PC-3 (cell line): Measurements from ENCODE around the gene RTN4RL1. TPM values are rescaled to one million over a fixed set of nuclear protein-coding genes. Genes with fewer than 3 reads are reported as not detected.

Experiments used
- ATAC-seq: fragments of 200-7000 bp; cut with Tn5 transposase; 2 replicates; pipeline ENCODE4 v1.9.1; 2020; ENCODE audit warnings: mild to moderate bottlenecking, moderate library complexity
- BruUV-seq: library from RNA; stranded (reverse); fragments of 400-500 nt; replicated peaks from 2 replicates; lab custom pipeline; 2021; lab: Mats Ljungman, UMichigan
- CTCF ChIA-PET: fragments of 300-600 bp; sonication (Branson Sonifier 250); formaldehyde crosslinking; loops from one replicate; lab custom pipeline; 2022; ENCODE audit warnings: antibody characterized with exemption; lab: Charles Lee
- POLR2A ChIA-PET: fragments of 300-600 bp; sonication (Branson Sonifier 250); formaldehyde crosslinking; loops from one replicate; lab custom pipeline; 2022; ENCODE audit warnings: antibody characterized with exemption; ENCODE audit not compliant: unreplicated experiment; lab: Charles Lee
- DNase-seq: peaks from one replicate; pipeline ENCODE4 v3.0.0-alpha.2; 2015
- H2AFZ ChIP-seq: fragments of 300-600 bp; sonication (generic); 2 replicates; pipeline ENCODE4 v1.6.0; 2016; ENCODE audit warnings: antibody characterized with exemption, low read length
- H3F3A ChIP-seq: fragments of 300-600 bp; sonication (generic); one replicate; pipeline ENCODE4 v1.6.0; 2017; ENCODE audit warnings: antibody characterized with exemption, low read length, control low read depth, mild to moderate bottlenecking; ENCODE audit not compliant: unreplicated experiment
- H3K27ac ChIP-seq: fragments of 300-600 bp; sonication (generic); 2 replicates; pipeline ENCODE4 v1.5.1; 2016; ENCODE audit warnings: mild to moderate bottlenecking, low read length
- H3K27me3 ChIP-seq: fragments of 300-600 bp; sonication (generic); 2 replicates; pipeline ENCODE4 v1.6.1; 2016; ENCODE audit warnings: low read length, mixed read lengths
- H3K36me3 ChIP-seq: fragments of 300-600 bp; sonication (generic); 2 replicates; pipeline ENCODE4 v1.6.1; 2016; ENCODE audit warnings: low read depth, mixed run types, low read length, mixed read lengths
- H3K4me1 ChIP-seq: fragments of 300-600 bp; sonication (generic); 2 replicates; pipeline ENCODE4 v1.5.1; 2016; ENCODE audit warnings: low read length; ENCODE audit not compliant: insufficient read depth
- H3K4me2 ChIP-seq: fragments of 300-600 bp; sonication (generic); 2 replicates; pipeline ENCODE4 v1.6.0; 2016; ENCODE audit warnings: low read length
- H3K4me3 ChIP-seq: fragments of 300-600 bp; sonication (generic); 2 replicates; pipeline ENCODE4 v1.5.1; 2016; ENCODE audit warnings: mild to moderate bottlenecking, low read length, mixed read lengths
- H3K79me2 ChIP-seq: fragments of 300-600 bp; sonication (generic); 2 replicates; pipeline ENCODE4 v1.6.1; 2017; ENCODE audit warnings: low read length, mixed read lengths
- H3K9ac ChIP-seq: fragments of 300-600 bp; sonication (generic); 2 replicates; pipeline ENCODE4 v1.6.0; 2016; ENCODE audit warnings: mild to moderate bottlenecking, low read length
- H3K9me2 ChIP-seq: fragments of 300-600 bp; sonication (generic); replicated peaks from 2 replicates; pipeline ENCODE4 v1.6.1; 2016; ENCODE audit warnings: mixed run types, low read length, mixed read lengths
- H3K9me3 ChIP-seq: fragments of 300-600 bp; sonication (generic); 2 replicates; pipeline ENCODE4 v1.6.1; 2016; ENCODE audit warnings: low read length, mixed read lengths
- H4K20me1 ChIP-seq: fragments of 300-600 bp; sonication (generic); 2 replicates; pipeline ENCODE4 v1.6.1; 2016; ENCODE audit warnings: low read length, mixed read lengths
- CTCF ChIP-seq: fragments of 300-600 bp; sonication (generic); conservative IDR thresholded peaks from 2 replicates; pipeline ENCODE4 v1.5.1; 2017; ENCODE audit warnings: antibody characterized with exemption, low read depth, mild to moderate bottlenecking, low read length
- EZH2 ChIP-seq: fragments of 300-600 bp; sonication (generic); IDR thresholded peaks from one replicate; pipeline ENCODE4 v1.6.1; 2017; ENCODE audit warnings: antibody characterized with exemption, mild to moderate bottlenecking, low read length; ENCODE audit not compliant: unreplicated experiment
- EZH2phosphoT487 ChIP-seq: fragments of 300-600 bp; sonication (generic); IDR thresholded peaks from 2 replicates; pipeline ENCODE4 v1.6.1; 2018; ENCODE audit warnings: mild to moderate bottlenecking, antibody characterized with exemption, low read length, borderline replicate concordance
- intact Hi-C: fragments of 100-400 bp; cut with micrococcal nuclease; formaldehyde crosslinking; loops from 2 replicates; pipeline ENCODE4 v1.9.0; 2023
- total RNA-seq: library from RNA; depleted of rRNA; stranded (reverse); fragments of >200 nt; gene quantifications from 2 replicates; pipeline ENCODE4 v1.2.3, GENCODE V29; 2014

RTN4RL1 gene
- total RNA-seq, 1 experiment from 2014 or later = 6.9 TPM

- TF ChIP-seq EZH2phosphoT487 (no peak), EZH2 (no peak), CTCF (no peak)
- H3K4me3 ChIP-seq = no peak overlapping the region
- intact Hi-C loops = no loop called here
- H3K79me2 ChIP-seq = no peaks in the 10 kb centered on the region
- no peaks in the 10 kb centered on the region for H3K9me3 ChIP-seq
- H2AFZ ChIP-seq = no peak overlapping the region
- no peaks in the 10 kb centered on the region for H3F3A ChIP-seq
- no peaks in the 10 kb centered on the region for H4K20me1 ChIP-seq
- H3K27ac ChIP-seq = no peak overlapping the region
- BruUV-seq = no TSS peak
- no peaks in the 10 kb centered on the region for H3K36me3 ChIP-seq
- H3K4me2 ChIP-seq = no peak overlapping the region
- H3K9me2 ChIP-seq = no peaks in the 10 kb centered on the region
- ChIA-PET CTCF (no interaction called here), POLR2A (no interaction called here)
- H3K4me1 ChIP-seq = no peaks in the 10 kb centered on the region
- H3K9ac ChIP-seq = no peak overlapping the region
- no peak for DNase-seq
- H3K27me3 ChIP-seq = no peaks in the 10 kb centered on the region
- ATAC-seq = no peak
Observed at GRCh38 chr17:1946021-1946932, 78.9 kb downstream of the RTN4RL1 start.

- Histone ChIP-seq H3K9ac (no peak overlapping the region), H3K4me3 (no peak overlapping the region), H3K36me3 (no peaks in the 10 kb centered on the region), H2AFZ (no peak overlapping the region), H3K79me2 (no peaks in the 10 kb centered on the region), H3K9me2 (no peaks in the 10 kb centered on the region), H4K20me1 (no peaks in the 10 kb centered on the region), H3F3A (no peaks in the 10 kb centered on the region), H3K27me3 (no peaks in the 10 kb centered on the region), H3K9me3 (no peaks in the 10 kb centered on the region), H3K4me2 (no peak overlapping the region), H3K4me1 (no peaks in the 10 kb centered on the region), H3K27ac (no peak overlapping the region)
- ATAC-seq (no peak), DNase-seq (no peak)
- BruUV-seq = no TSS peak
- ChIA-PET POLR2A (no interaction called here), CTCF (no interaction called here)
- intact Hi-C loops = no loop called here
- TF ChIP-seq EZH2 (no peak), CTCF (no peak), EZH2phosphoT487 (no peak)
Observed at GRCh38 chr17:1945621-1946020, 79.5 kb downstream of the RTN4RL1 start.

GRCh38 chr17:1943436-1943831 is 81.7 kb downstream of the RTN4RL1 start:
- Histone ChIP-seq H3K9me3 (no peaks in the 10 kb centered on the region), H3F3A (no peaks in the 10 kb centered on the region), H3K4me1 (no peaks in the 10 kb centered on the region), H3K36me3 (no peaks in the 10 kb centered on the region), H3K79me2 (no peaks in the 10 kb centered on the region), H3K9ac (no peak overlapping the region), H2AFZ (no peak overlapping the region), H3K27ac (no peak overlapping the region), H3K9me2 (no peaks in the 10 kb centered on the region), H3K4me2 (no peak overlapping the region), H3K4me3 (no peak overlapping the region), H4K20me1 (no peaks in the 10 kb centered on the region), H3K27me3 (no peaks in the 10 kb centered on the region)
- ATAC-seq (no peak), DNase-seq (no peak)
- TF ChIP-seq EZH2phosphoT487 (no peak), CTCF (no peak), EZH2 (no peak)
- BruUV-seq = no TSS peak
- ChIA-PET CTCF (no interaction called here), POLR2A (no interaction called here)
- intact Hi-C loops = no loop called here
